GM12878 (cell line): ENCODE results near the gene PHLDB1.
"Not testable (repeated sequence)": the region's sequence is repeated elsewhere in the genome, so short reads cannot be mapped to it uniquely, and the experiment has no call there.

Experiments
- CREB1 ChIP-seq: IDR thresholded peaks from 2 replicates; pipeline ENCODE4 v1.6.1; 2012; ENCODE audit warnings: low read depth, mild to moderate bottlenecking, inconsistent platforms
- EP300 ChIP-seq, 2 experiments: fragments of 150-350 bp in 1 of 2; IDR thresholded peaks; 2 replicates each; pipeline ENCODE4 v1.6.1; 2011 to 2012; ENCODE audit warnings: low read depth in 2 of 2, low read length in 2 of 2, borderline replicate concordance in 1 of 2, improper control_type of control experiment in 1 of 2, inconsistent platforms in 1 of 2; ENCODE audit not compliant: control insufficient read depth in 1 of 2
- JUNB ChIP-seq: IDR thresholded peaks from 2 replicates; pipeline ENCODE4 v1.6.1; 2016; ENCODE audit warnings: antibody characterized with exemption, mild to moderate bottlenecking
- POLR2AphosphoS5 ChIP-seq: IDR thresholded peaks from 2 replicates; pipeline ENCODE4 v1.6.1; 2011; ENCODE audit warnings: mild to moderate bottlenecking, low read length, inconsistent platforms
- ZZZ3 ChIP-seq: IDR thresholded peaks from 2 replicates; pipeline ENCODE4 v1.6.1; 2011; ENCODE audit warnings: low read depth; ENCODE audit not compliant: control insufficient read depth, insufficient read length
- TF ChIP-seq, protein P1 (sequence below): fragments of 450-650 bp; IDR thresholded peaks from 2 replicates; pipeline ENCODE4 v1.6.1; 2017; ENCODE audit warnings: mild to moderate bottlenecking
- TF ChIP-seq, protein P2 (sequence below), 3 experiments: IDR thresholded peaks in 2 of 3; conservative IDR thresholded peaks in 1 of 3; 2 replicates each; pipeline ENCODE4 v1.5.1; 2011; ENCODE audit warnings: low read depth in 3 of 3, low read length in 3 of 3, mild to moderate bottlenecking in 3 of 3, control low read depth in 2 of 3, moderate library complexity in 2 of 3, inconsistent platforms in 1 of 3, mixed read lengths in 1 of 3; ENCODE audit not compliant: control insufficient read depth in 2 of 3, insufficient read depth in 1 of 3; ENCODE audit errors: extremely low read depth in 1 of 3

GRCh38 chr11:118594984-118595383, 12.4 kb upstream of the PHLDB1 start:
- not testable (repeated sequence) for TF ChIP-seq ZZZ3; JUNB; CREB1; EP300 (IDR thresholded peaks at IDR 0.05; ENCODE audit: borderline replicate concordance in 1 of 2, control insufficient read depth in 1 of 2, low read depth in 2 of 2, low read length in 2 of 2); POLR2AphosphoS5
- TF ChIP-seq, protein P1, sequence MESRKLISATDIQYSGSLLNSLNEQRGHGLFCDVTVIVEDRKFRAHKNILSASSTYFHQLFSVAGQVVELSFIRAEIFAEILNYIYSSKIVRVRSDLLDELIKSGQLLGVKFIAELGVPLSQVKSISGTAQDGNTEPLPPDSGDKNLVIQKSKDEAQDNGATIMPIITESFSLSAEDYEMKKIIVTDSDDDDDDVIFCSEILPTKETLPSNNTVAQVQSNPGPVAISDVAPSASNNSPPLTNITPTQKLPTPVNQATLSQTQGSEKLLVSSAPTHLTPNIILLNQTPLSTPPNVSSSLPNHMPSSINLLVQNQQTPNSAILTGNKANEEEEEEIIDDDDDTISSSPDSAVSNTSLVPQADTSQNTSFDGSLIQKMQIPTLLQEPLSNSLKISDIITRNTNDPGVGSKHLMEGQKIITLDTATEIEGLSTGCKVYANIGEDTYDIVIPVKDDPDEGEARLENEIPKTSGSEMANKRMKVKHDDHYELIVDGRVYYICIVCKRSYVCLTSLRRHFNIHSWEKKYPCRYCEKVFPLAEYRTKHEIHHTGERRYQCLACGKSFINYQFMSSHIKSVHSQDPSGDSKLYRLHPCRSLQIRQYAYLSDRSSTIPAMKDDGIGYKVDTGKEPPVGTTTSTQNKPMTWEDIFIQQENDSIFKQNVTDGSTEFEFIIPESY = not testable (repeated sequence)
- TF ChIP-seq, protein P2, sequence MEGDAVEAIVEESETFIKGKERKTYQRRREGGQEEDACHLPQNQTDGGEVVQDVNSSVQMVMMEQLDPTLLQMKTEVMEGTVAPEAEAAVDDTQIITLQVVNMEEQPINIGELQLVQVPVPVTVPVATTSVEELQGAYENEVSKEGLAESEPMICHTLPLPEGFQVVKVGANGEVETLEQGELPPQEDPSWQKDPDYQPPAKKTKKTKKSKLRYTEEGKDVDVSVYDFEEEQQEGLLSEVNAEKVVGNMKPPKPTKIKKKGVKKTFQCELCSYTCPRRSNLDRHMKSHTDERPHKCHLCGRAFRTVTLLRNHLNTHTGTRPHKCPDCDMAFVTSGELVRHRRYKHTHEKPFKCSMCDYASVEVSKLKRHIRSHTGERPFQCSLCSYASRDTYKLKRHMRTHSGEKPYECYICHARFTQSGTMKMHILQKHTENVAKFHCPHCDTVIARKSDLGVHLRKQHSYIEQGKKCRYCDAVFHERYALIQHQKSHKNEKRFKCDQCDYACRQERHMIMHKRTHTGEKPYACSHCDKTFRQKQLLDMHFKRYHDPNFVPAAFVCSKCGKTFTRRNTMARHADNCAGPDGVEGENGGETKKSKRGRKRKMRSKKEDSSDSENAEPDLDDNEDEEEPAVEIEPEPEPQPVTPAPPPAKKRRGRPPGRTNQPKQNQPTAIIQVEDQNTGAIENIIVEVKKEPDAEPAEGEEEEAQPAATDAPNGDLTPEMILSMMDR (IDR thresholded peaks at IDR 0.05 in 2 of 3, conservative IDR thresholded peaks at IDR 0.05 in 1 of 3; ENCODE audit: control insufficient read depth in 2 of 3, extremely low read depth in 1 of 3, insufficient read depth in 1 of 3, low read depth in 3 of 3, low read length in 3 of 3) = peak; percentile 45 to 46 (median 45)
